Mucosa of descending colon (tissue), 3 donors: ENCODE measurements around the gene TKFC. TPM values are rescaled to one million over a fixed set of nuclear protein-coding genes. Genes with fewer than 3 reads are reported as not detected.

Experiments
- ATAC-seq: fragments of 200-7000 bp; cut with Tn5 transposase; one replicate; pipeline ENCODE4 v1.9.1; 2020; ENCODE audit warnings: mild to moderate bottlenecking, moderate library complexity
- DNase-seq, 3 donors: peaks; one replicate each; pipeline ENCODE4 v3.0.0-alpha.2; 2020
- H3K36me3 ChIP-seq: fragments of 200-600 bp; one replicate; pipeline ENCODE4 v1.8.0; 2021; ENCODE audit warnings: low read depth, mild to moderate bottlenecking
- H3K4me1 ChIP-seq: fragments of 200-600 bp; one replicate; pipeline ENCODE4 v1.8.0; 2021; ENCODE audit warnings: low read depth, mild to moderate bottlenecking
- H3K4me3 ChIP-seq: fragments of 200-600 bp; one replicate; pipeline ENCODE4 v1.8.0; 2021; ENCODE audit warnings: mild to moderate bottlenecking
- H3K9me3 ChIP-seq: fragments of 200-600 bp; one replicate; pipeline ENCODE4 v1.8.0; 2021; ENCODE audit warnings: mild to moderate bottlenecking
- intact Hi-C, 2 donors: fragments of 100-400 bp; cut with DNase I in 1 of 2; cut with micrococcal nuclease in 1 of 2; formaldehyde crosslinking; loops; one replicate each; pipeline versions ENCODE4 v1.11.0 to v1.11.1; 2022; cut with DNase I, micrococcal nuclease
- total RNA-seq, 3 donors: library from RNA; stranded (reverse); fragmentation: NEBNext Ultra II Directional in 2 of 3; extraction: Animal tissue kit (Norgen Biotek cat#: 25700) in 2 of 3; gene quantifications; one replicate each; pipeline versions ENCODE4 v1.2.1 to v1.2.4, GENCODE V29; 2021 to 2023
- TF ChIP-seq, protein P1 (sequence below): fragments of 200-600 bp; IDR thresholded peaks from one replicate; pipeline ENCODE4 v1.8.0; 2022; ENCODE audit warnings: antibody characterized with exemption, mild to moderate bottlenecking
- donor health status: DM: no; HTN: no; CAD: no; lungs with moderate emphysema.
- donor health status: DM: no; HTN: no; CAD: no.
- donor health status: DM: no; HTN: yes; CAD: no.

Gene TKFC
- total RNA-seq, 3 donors from 2014 or later, result 30.9 to 78.8 (median 63.1) TPM

- H3K4me1 ChIP-seq, result peaks cover 6% of the 10 kb centered on the region
- H3K4me3 ChIP-seq, result no peak overlapping the region
Observed at GRCh38 chr11:61349189-61349751, 16.2 kb downstream of the TKFC start.

DNA sequence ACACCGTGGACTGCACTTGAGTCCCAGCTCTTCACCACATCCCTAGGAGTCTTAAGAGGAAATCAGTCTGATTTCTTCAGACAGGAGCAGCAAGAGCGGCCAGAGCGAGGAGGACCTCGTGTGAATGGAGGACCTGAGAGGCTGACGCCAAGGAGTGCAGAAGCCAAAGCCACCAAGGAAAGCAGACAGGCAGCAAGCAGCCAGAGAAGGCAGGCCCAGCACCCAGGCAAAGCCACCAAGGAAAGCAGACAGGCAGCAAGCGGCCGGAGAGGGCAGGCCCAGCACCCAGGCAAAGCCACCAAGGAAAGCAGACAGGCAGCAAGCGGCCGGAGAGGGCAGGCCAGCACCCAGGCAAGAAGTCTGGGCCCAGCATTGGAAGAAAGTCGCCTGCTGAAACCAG lies 16.9 kb downstream of the TKFC start:
- TF ChIP-seq, protein P1, sequence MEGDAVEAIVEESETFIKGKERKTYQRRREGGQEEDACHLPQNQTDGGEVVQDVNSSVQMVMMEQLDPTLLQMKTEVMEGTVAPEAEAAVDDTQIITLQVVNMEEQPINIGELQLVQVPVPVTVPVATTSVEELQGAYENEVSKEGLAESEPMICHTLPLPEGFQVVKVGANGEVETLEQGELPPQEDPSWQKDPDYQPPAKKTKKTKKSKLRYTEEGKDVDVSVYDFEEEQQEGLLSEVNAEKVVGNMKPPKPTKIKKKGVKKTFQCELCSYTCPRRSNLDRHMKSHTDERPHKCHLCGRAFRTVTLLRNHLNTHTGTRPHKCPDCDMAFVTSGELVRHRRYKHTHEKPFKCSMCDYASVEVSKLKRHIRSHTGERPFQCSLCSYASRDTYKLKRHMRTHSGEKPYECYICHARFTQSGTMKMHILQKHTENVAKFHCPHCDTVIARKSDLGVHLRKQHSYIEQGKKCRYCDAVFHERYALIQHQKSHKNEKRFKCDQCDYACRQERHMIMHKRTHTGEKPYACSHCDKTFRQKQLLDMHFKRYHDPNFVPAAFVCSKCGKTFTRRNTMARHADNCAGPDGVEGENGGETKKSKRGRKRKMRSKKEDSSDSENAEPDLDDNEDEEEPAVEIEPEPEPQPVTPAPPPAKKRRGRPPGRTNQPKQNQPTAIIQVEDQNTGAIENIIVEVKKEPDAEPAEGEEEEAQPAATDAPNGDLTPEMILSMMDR, result no peak
- H3K4me3 ChIP-seq, result no peak overlapping the region
- H3K4me1 ChIP-seq, result peaks cover 6% of the 10 kb centered on the region
- ATAC-seq, result no peak
- peaks cover 6% of the 10 kb centered on the region for H3K36me3 ChIP-seq
- no peak for DNase-seq
- no peaks in the 10 kb centered on the region for H3K9me3 ChIP-seq
- intact Hi-C loops, result no loop called here

More at GRCh38 chr11:61349189-61349751, 16.2 kb downstream of the TKFC start:
- no peak for ATAC-seq
- intact Hi-C loops, result no loop called here
- DNase-seq, result no peak
- Histone ChIP-seq H3K9me3 (no peaks in the 10 kb centered on the region), H3K36me3 (peaks cover 6% of the 10 kb centered on the region)
- TF ChIP-seq, protein P1, result no peak

- Histone ChIP-seq H3K4me1 (peaks cover 6% of the 10 kb centered on the region), H3K36me3 (peaks cover 6% of the 10 kb centered on the region), H3K9me3 (no peaks in the 10 kb centered on the region), H3K4me3 (no peak overlapping the region)
- intact Hi-C loops, result no loop called here
- TF ChIP-seq, protein P1, result no peak
- no peak for ATAC-seq
- no peak for DNase-seq
Observed at GRCh38 chr11:61350336-61350735, 17.3 kb downstream of the TKFC start.

DNA sequence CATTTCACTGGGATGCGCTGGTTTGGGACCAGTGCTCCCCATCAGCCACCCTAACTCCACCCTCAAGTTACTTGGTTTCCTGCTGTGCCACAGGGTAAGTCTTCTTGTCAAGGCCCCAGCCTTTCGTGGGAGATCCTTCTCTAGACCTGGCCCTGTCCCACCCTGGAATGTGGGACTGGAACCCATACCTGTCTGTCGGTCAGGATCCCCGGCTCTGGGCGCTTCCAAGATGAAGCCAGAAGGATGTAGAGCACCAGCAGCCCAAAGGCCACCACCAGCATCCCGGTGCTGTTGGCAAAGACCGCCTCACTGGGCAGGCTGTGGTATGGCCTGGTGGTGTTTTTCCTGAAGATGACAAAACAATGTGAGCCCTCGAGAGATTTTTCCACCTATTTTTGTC lies 17.8 kb downstream of the TKFC start:
- no peak overlapping the region for H3K4me3 ChIP-seq
- peaks cover 6% of the 10 kb centered on the region for H3K4me1 ChIP-seq
- no peaks in the 10 kb centered on the region for H3K9me3 ChIP-seq
- H3K36me3 ChIP-seq, result peaks cover 6% of the 10 kb centered on the region
- intact Hi-C loops, result no loop called here
- no peak for ATAC-seq
- no peak for DNase-seq
- TF ChIP-seq, protein P1, result no peak

DNA sequence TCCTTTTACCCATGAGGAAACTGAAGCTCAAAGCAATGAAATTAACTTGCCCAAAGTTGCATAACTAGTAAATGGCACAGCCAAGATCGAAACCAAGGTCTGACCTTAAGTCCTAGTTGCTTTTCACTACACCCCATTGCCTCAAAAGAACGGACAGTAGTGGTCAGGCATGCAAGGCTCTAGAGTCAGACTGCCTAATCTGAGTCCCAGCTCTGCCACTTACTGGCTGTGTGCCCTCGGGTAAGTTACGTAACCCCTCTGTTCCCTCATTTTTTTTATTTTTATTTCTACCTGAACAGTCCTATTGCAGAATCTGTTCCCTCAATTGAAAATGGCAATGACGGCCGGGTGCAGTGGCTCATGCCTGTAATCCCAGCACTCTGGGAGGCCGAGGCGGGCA lies 19.0 kb downstream of the TKFC start:
- TF ChIP-seq, protein P1, result no peak
- intact Hi-C loops, result no loop called here
- ATAC-seq (no peak), DNase-seq (no peak)
- H3K36me3 ChIP-seq, result peaks cover 6% of the 10 kb centered on the region
- H3K4me3 ChIP-seq, result no peak overlapping the region
- no peaks in the 10 kb centered on the region for H3K4me1 ChIP-seq
- no peaks in the 10 kb centered on the region for H3K9me3 ChIP-seq
